H9 (cell line): Measurements from ENCODE around the gene CST11. TPM values are rescaled to one million over a fixed set of nuclear protein-coding genes. Genes with fewer than 3 reads are reported as not detected.
A peak's percentile ranks its signal among the peaks of the same experiment; 100 is the strongest.

ENCODE experiments used
- DNase-seq: peaks from one replicate; pipeline ENCODE4 v3.0.0-alpha.2; 2017
- H2AFZ ChIP-seq: one replicate; pipeline ENCODE4 v1.6.1; 2013; ENCODE audit warnings: mild to moderate bottlenecking, low read length, control low read depth, moderate library complexity
- H2AK5ac ChIP-seq: 2 replicates; pipeline ENCODE4 v1.6.1; 2013; ENCODE audit warnings: low read length, control low read depth, mixed read lengths; ENCODE audit not compliant: insufficient read length
- H2BK120ac ChIP-seq: one replicate; pipeline ENCODE4 v1.6.1; 2013; ENCODE audit warnings: low read depth, mild to moderate bottlenecking, low read length, control low read depth, inconsistent platforms; ENCODE audit not compliant: poor library complexity, severe bottlenecking
- H2BK12ac ChIP-seq: 2 replicates; pipeline ENCODE4 v1.6.1; 2013; ENCODE audit warnings: low read length, control low read depth, mixed read lengths, low read depth; ENCODE audit not compliant: insufficient read length
- H2BK15ac ChIP-seq: 2 replicates; pipeline ENCODE4 v1.6.1; 2013; ENCODE audit warnings: low read depth, low read length, control low read depth
- H2BK20ac ChIP-seq: one replicate; pipeline ENCODE4 v1.6.1; 2013; ENCODE audit warnings: low read depth, mild to moderate bottlenecking, low read length, control low read depth, inconsistent platforms; ENCODE audit not compliant: poor library complexity, severe bottlenecking
- H2BK5ac ChIP-seq: 2 replicates; pipeline ENCODE4 v1.6.1; 2013; ENCODE audit warnings: low read length, control low read depth, mixed read lengths; ENCODE audit not compliant: insufficient read length
- H3K14ac ChIP-seq: 2 replicates; pipeline ENCODE4 v1.6.1; 2013; ENCODE audit warnings: low read length, control low read depth; ENCODE audit not compliant: insufficient read depth
- H3K18ac ChIP-seq: 2 replicates; pipeline ENCODE4 v1.6.1; 2013; ENCODE audit warnings: low read depth, mild to moderate bottlenecking, mixed read lengths, low read length, control low read depth; ENCODE audit not compliant: insufficient read length
- H3K23ac ChIP-seq: 2 replicates; pipeline ENCODE4 v1.6.1; 2013; ENCODE audit warnings: low read length, control low read depth, mixed read lengths, low read depth; ENCODE audit not compliant: insufficient read length
- H3K23me2 ChIP-seq: 2 replicates; pipeline ENCODE4 v1.6.1; 2013; ENCODE audit warnings: low read depth, mild to moderate bottlenecking, mixed read lengths, low read length, control low read depth; ENCODE audit not compliant: insufficient read length, poor library complexity, severe bottlenecking
- H3K27ac ChIP-seq: 2 replicates; pipeline ENCODE4 v1.5.1; 2013; ENCODE audit warnings: low read length, control low read depth, mixed read lengths, low read depth; ENCODE audit not compliant: insufficient read length
- H3K27me3 ChIP-seq: 2 replicates; pipeline ENCODE4 v1.6.1; 2013; ENCODE audit warnings: low read length, control low read depth, inconsistent platforms; ENCODE audit not compliant: insufficient read depth
- H3K4ac ChIP-seq: 2 replicates; pipeline ENCODE4 v1.6.1; 2013; ENCODE audit warnings: low read depth, mild to moderate bottlenecking, control low read depth, inconsistent platforms, low read length, moderate library complexity
- H3K4me1 ChIP-seq: 2 replicates; pipeline ENCODE4 v1.6.1; 2013; ENCODE audit warnings: low read length, control low read depth, inconsistent platforms; ENCODE audit not compliant: insufficient read depth
- H3K4me2 ChIP-seq: 2 replicates; pipeline ENCODE4 v1.6.1; 2013; ENCODE audit warnings: low read length, control low read depth, mixed read lengths; ENCODE audit not compliant: insufficient read length, insufficient read depth
- H3K56ac ChIP-seq: 2 replicates; pipeline ENCODE4 v1.6.1; 2013; ENCODE audit warnings: low read depth, mild to moderate bottlenecking, mixed read lengths, low read length, control low read depth; ENCODE audit not compliant: insufficient read length
- H3K79me1 ChIP-seq: 2 replicates; pipeline ENCODE4 v1.6.1; 2013; ENCODE audit warnings: low read depth, mild to moderate bottlenecking, moderate library complexity, low read length, control low read depth, inconsistent platforms; ENCODE audit not compliant: insufficient read depth, poor library complexity, severe bottlenecking
- H3K79me2 ChIP-seq: 2 replicates; pipeline ENCODE4 v1.6.1; 2013; ENCODE audit warnings: low read length, control low read depth, inconsistent platforms; ENCODE audit not compliant: insufficient read depth
- H3K9ac ChIP-seq: 2 replicates; pipeline ENCODE4 v1.6.1; 2013; ENCODE audit warnings: low read length, control low read depth, mixed read lengths; ENCODE audit not compliant: insufficient read length; ENCODE audit errors: extremely low read depth
- H3K9me3 ChIP-seq: one replicate; pipeline ENCODE4 v1.6.1; 2013; ENCODE audit warnings: low read depth, low read length, inconsistent platforms; ENCODE audit not compliant: control insufficient read depth
- H3T11ph ChIP-seq: one replicate; pipeline ENCODE4 v1.6.1; 2013; ENCODE audit warnings: mild to moderate bottlenecking, low read length, control low read depth, inconsistent platforms
- H4K20me1 ChIP-seq: one replicate; pipeline ENCODE4 v1.6.1; 2013; ENCODE audit not compliant: control insufficient read depth, insufficient read length, insufficient read depth
- H4K5ac ChIP-seq: 2 replicates; pipeline ENCODE4 v1.6.1; 2013; ENCODE audit warnings: low read depth, mild to moderate bottlenecking, mixed read lengths, low read length, control low read depth; ENCODE audit not compliant: insufficient read length
- H4K8ac ChIP-seq: replicated peaks from 2 replicates; pipeline ENCODE4 v1.6.1; 2013; ENCODE audit warnings: low read length, control low read depth, mixed read lengths, low read depth; ENCODE audit not compliant: insufficient read length
- H4K91ac ChIP-seq: 2 replicates; pipeline ENCODE4 v1.6.1; 2013; ENCODE audit warnings: low read depth, mild to moderate bottlenecking, moderate library complexity, mixed read lengths, low read length, control low read depth; ENCODE audit not compliant: insufficient read length
- H3K27ac Mint-ChIP-seq, 3 experiments: 2 replicates in 2 of 3; 3 replicates in 1 of 3; pipeline ENCODE4 v1.8.0; 2020 to 2021; ENCODE audit warnings: mixed read lengths in 3 of 3, mild to moderate bottlenecking in 1 of 3, moderate library complexity in 1 of 3
- H3K27me3 Mint-ChIP-seq: 2 replicates; pipeline ENCODE4 v1.8.0; 2021; ENCODE audit warnings: low read depth, mild to moderate bottlenecking, moderate library complexity, mixed read lengths
- H3K36me3 Mint-ChIP-seq, 3 experiments: 2 replicates in 2 of 3; 3 replicates in 1 of 3; pipeline ENCODE4 v1.8.0; 2020 to 2021; ENCODE audit warnings: low read depth in 3 of 3, mixed read lengths in 3 of 3; ENCODE audit not compliant: insufficient read depth in 1 of 3
- H3K4me1 Mint-ChIP-seq, 2 experiments: 2 replicates each; pipeline ENCODE4 v1.8.0; 2020; ENCODE audit warnings: mixed read lengths in 2 of 2
- H3K4me3 Mint-ChIP-seq, 2 experiments: 2 replicates in 1 of 2; 3 replicates in 1 of 2; pipeline ENCODE4 v1.8.0; 2020 to 2021; ENCODE audit warnings: mild to moderate bottlenecking in 2 of 2, mixed read lengths in 2 of 2, moderate library complexity in 1 of 2
- H3K9me3 Mint-ChIP-seq, 2 experiments: 2 replicates in 1 of 2; 3 replicates in 1 of 2; pipeline ENCODE4 v1.8.0; 2020; ENCODE audit warnings: mild to moderate bottlenecking in 2 of 2, mixed read lengths in 2 of 2, moderate library complexity in 1 of 2
- WGBS: extraction: QIAGEN DNeasy Blood & Tissue Kit; methylation state at CpG from one replicate; pipeline ENCODE4 v1.1.7; 2013; ENCODE audit warnings: missing lambda C conversion rate, low lambda C conversion rate, mixed read lengths; ENCODE audit not compliant: insufficient read length; ENCODE audit errors: extremely low coverage; 5-methylcytosine and 5-hydroxymethylcytosine counted together
- total RNA-seq: library from RNA; stranded (reverse); gene quantifications from 2 replicates; pipeline ENCODE4 v1.2.1, GENCODE V29; 2021
- TF ChIP-seq, protein P1 (sequence below): fragments of 200-600 bp; sonication (generic); conservative IDR thresholded peaks from 3 replicates; pipeline ENCODE4 v1.8.0; 2021; ENCODE audit warnings: antibody characterized with exemption, mild to moderate bottlenecking

Gene CST11
- total RNA-seq, 1 experiment from 2014 or later: not detected

GRCh38 chr20:23407781-23408464, 44.8 kb downstream of the CST11 start:
- no peak overlapping the region for H2BK12ac ChIP-seq
- H4K91ac ChIP-seq: no peak overlapping the region
- H3K4me3 Mint-ChIP-seq: no peak overlapping the region
- no peak overlapping the region for H3K23ac ChIP-seq
- no peak overlapping the region for H3T11ph ChIP-seq
- H3K27ac Mint-ChIP-seq: peak overlapping the region in 1 of 3 experiments; percentile 7; a peak in 2 of 7 replicates
- H4K8ac ChIP-seq: no peak overlapping the region
- H3K9me3 ChIP-seq: no peaks in the 10 kb centered on the region
- no peak overlapping the region for H2BK15ac ChIP-seq
- no peak for DNase-seq
- no peak overlapping the region for H3K56ac ChIP-seq
- H2BK20ac ChIP-seq: no peak overlapping the region
- TF ChIP-seq, protein P1, sequence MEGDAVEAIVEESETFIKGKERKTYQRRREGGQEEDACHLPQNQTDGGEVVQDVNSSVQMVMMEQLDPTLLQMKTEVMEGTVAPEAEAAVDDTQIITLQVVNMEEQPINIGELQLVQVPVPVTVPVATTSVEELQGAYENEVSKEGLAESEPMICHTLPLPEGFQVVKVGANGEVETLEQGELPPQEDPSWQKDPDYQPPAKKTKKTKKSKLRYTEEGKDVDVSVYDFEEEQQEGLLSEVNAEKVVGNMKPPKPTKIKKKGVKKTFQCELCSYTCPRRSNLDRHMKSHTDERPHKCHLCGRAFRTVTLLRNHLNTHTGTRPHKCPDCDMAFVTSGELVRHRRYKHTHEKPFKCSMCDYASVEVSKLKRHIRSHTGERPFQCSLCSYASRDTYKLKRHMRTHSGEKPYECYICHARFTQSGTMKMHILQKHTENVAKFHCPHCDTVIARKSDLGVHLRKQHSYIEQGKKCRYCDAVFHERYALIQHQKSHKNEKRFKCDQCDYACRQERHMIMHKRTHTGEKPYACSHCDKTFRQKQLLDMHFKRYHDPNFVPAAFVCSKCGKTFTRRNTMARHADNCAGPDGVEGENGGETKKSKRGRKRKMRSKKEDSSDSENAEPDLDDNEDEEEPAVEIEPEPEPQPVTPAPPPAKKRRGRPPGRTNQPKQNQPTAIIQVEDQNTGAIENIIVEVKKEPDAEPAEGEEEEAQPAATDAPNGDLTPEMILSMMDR: no peak
- H3K4me1 Mint-ChIP-seq: peaks cover 6 to 20% of the 10 kb centered on the region in 2 experiments
- H4K20me1 ChIP-seq: no peaks in the 10 kb centered on the region
- H2AFZ ChIP-seq: no peak overlapping the region
- H2AK5ac ChIP-seq: no peak overlapping the region
- no peak overlapping the region for H3K14ac ChIP-seq
- no peaks in the 10 kb centered on the region for H3K23me2 ChIP-seq
- peaks cover 3% of the 10 kb centered on the region for H3K79me1 ChIP-seq
- no peak overlapping the region for H3K4ac ChIP-seq
- no peak overlapping the region for H2BK120ac ChIP-seq
- peaks cover 16% of the 10 kb centered on the region; the same call in 1 of the 2 replicates for H3K79me2 ChIP-seq
- H3K4me1 ChIP-seq: no peaks in the 10 kb centered on the region; the same call in 1 of the 2 replicates
- no peaks in the 10 kb centered on the region for H3K27me3 ChIP-seq
- H2BK5ac ChIP-seq: no peak overlapping the region
- H3K36me3 Mint-ChIP-seq: no peaks in the 10 kb centered on the region; a peak in 1 of 7 replicates
- no CpG with 5 or more reads among the region's 2 CpGs for WGBS
- H3K27me3 Mint-ChIP-seq: no peaks in the 10 kb centered on the region
- H3K18ac ChIP-seq: no peak overlapping the region
- no peak overlapping the region for H3K4me2 ChIP-seq
- no peak overlapping the region for H3K27ac ChIP-seq
- H3K9me3 Mint-ChIP-seq: no peaks in the 10 kb centered on the region
- H4K5ac ChIP-seq: no peak overlapping the region
- no peak overlapping the region for H3K9ac ChIP-seq
